K562 (cell line): Measurements from ENCODE around the gene HDLBP. TPM values are rescaled to one million over a fixed set of nuclear protein-coding genes. Genes with fewer than 3 reads are reported as not detected.

Source experiments
- C11orf30 ChIP-seq: fragments of 450-650 bp; IDR thresholded peaks from 2 replicates; pipeline ENCODE4 v1.6.1; 2016; ENCODE audit warnings: low read depth, mild to moderate bottlenecking
- CBX8 ChIP-seq: fragments of 200-600 bp; sonication (generic); IDR thresholded peaks from 2 replicates; pipeline ENCODE4 v1.6.1; 2012; ENCODE audit warnings: borderline replicate concordance, mixed run types, low read depth, mild to moderate bottlenecking, moderate library complexity, mixed read lengths, low read length, control low read depth, inconsistent platforms; ENCODE audit not compliant: poor library complexity, severe bottlenecking; ENCODE audit errors: extremely low read depth
- CLOCK ChIP-seq: fragments of 250-450 bp; sonication (Bioruptor Pico); IDR thresholded peaks from 2 replicates; pipeline ENCODE4 v1.4.0; 2020; ENCODE audit warnings: mild to moderate bottlenecking, moderate library complexity, borderline replicate concordance
- ELF1 ChIP-seq: fragments of 200-800 bp; sonication (Bioruptor generic); IDR thresholded peaks from 2 replicates; pipeline ENCODE4 v1.6.1; 2016; ENCODE audit warnings: missing genetic modification characterization, missing compliant biosample characterization
- KHSRP ChIP-seq: fragments of 450-650 bp; IDR thresholded peaks from 2 replicates; pipeline ENCODE4 v1.6.1; 2017
- PTTG1 ChIP-seq: fragments of 450-650 bp; IDR thresholded peaks from 2 replicates; pipeline ENCODE4 v1.6.1; 2016; ENCODE audit warnings: low read depth, mild to moderate bottlenecking, missing genetic modification characterization, missing compliant biosample characterization
- RBM22 ChIP-seq: fragments of 200-400 bp; formaldehyde crosslinking; IDR thresholded peaks from 2 replicates; pipeline ENCODE4 v1.6.1; 2018; ENCODE audit warnings: low read length, low read depth; ENCODE audit not compliant: poor library complexity, severe bottlenecking
- SIN3B ChIP-seq: fragments of 450-650 bp; IDR thresholded peaks from 2 replicates; pipeline ENCODE4 v1.6.1; 2017; ENCODE audit warnings: low read depth, mild to moderate bottlenecking, moderate library complexity
- TEAD4 ChIP-seq, 2 experiments: sonication (generic) in 1 of 2; formaldehyde crosslinking in 1 of 2; IDR thresholded peaks; 2 replicates each; pipeline versions ENCODE4 v1.6.1 to v1.8.0; 2012 to 2022; ENCODE audit warnings: borderline replicate concordance in 1 of 2, inconsistent platforms in 1 of 2, low read length in 1 of 2, mild to moderate bottlenecking in 1 of 2, missing genetic modification reagents in 1 of 2
- ZBTB49 ChIP-seq: sonication (generic); formaldehyde crosslinking; IDR thresholded peaks from 2 replicates; pipeline ENCODE4 v1.8.0; 2022; ENCODE audit warnings: missing genetic modification reagents, mild to moderate bottlenecking, borderline replicate concordance
- ZNF518B ChIP-seq: fragments of 250-450 bp; sonication (Bioruptor Pico); IDR thresholded peaks from 2 replicates; pipeline ENCODE4 v1.5.0; 2021; ENCODE audit warnings: mild to moderate bottlenecking, moderate library complexity
- ZNF592 ChIP-seq: fragments of 450-650 bp; IDR thresholded peaks from 2 replicates; pipeline ENCODE4 v1.6.1; 2017; ENCODE audit warnings: antibody characterized with exemption, mild to moderate bottlenecking
- polyA plus RNA-seq, 8 experiments: library from polyadenylated mRNA; depleted of rRNA in 4 of 8; stranded (reverse) in 5 of 8; unstranded in 3 of 8; fragments of >200 nt; fragmentation: Nextera tagmentation in 2 of 8; fragmentation: Illumina TruSeq in 1 of 8; extraction: Ambion mirVana in 2 of 8; extraction: Trizol in 1 of 8; gene quantifications; 2 replicates each; pipeline versions ENCODE4 v1.2.1 to v1.2.3, GENCODE V29; 2011 to 2014; ENCODE audit warnings: inconsistent platforms in 1 of 8, missing spikeins in 1 of 8
- total RNA-seq, 7 experiments: library from RNA; depleted of rRNA in 6 of 7; stranded (reverse); fragments of >200 nt in 6 of 7; fragmentation: Illumina TruSeq in 2 of 7; extraction: Trizol in 2 of 7; gene quantifications; 2 replicates each; pipeline versions ENCODE4 v1.2.1 to v1.2.3, GENCODE V29; 2011 to 2021; ENCODE audit warnings: low replicate concordance in 1 of 7

Gene HDLBP
- total and polyA plus RNA-seq, 9 of the 15 experiments (the other 6 are each of a cell fraction or from before 2014, with no cell fraction given) = 24.4 to 378 (median 146) TPM

GRCh38 chr2:241324775-241325174, 9.3 kb upstream of the HDLBP start (continued):
- TF ChIP-seq ZNF518B (CRISPR knock-in tag) (no peak), ZNF592 (no peak), CBX8 (no peak), ELF1 (no peak), PTTG1 (tag) (no peak), TEAD4 (IDR thresholded peaks at IDR 0.05; ENCODE audit: low read length) (no peak), TEAD4 (CRISPR knock-in tag; IDR thresholded peaks at IDR 0.05; ENCODE audit: borderline replicate concordance) (no peak), RBM22 (no peak), CLOCK (CRISPR knock-in tag) (no peak), ZBTB49 (CRISPR knock-in tag) (no peak), SIN3B (no peak), KHSRP (no peak), C11orf30 (no peak)
